DND-41 (cell line): Measurements from ENCODE around the gene PCGF2.

Experiments used
- ATAC-seq: fragments of 200-7000 bp; cut with Tn5 transposase; 3 replicates; pipeline ENCODE4 v1.9.1; 2021; ENCODE audit warnings: low read depth; ENCODE audit not compliant: insufficient read depth
- DNase-seq: peaks from one replicate; pipeline ENCODE4 v3.0.0-alpha.2; 2020
- H2AFZ ChIP-seq: 2 replicates; pipeline ENCODE4 v1.6.0; 2012; ENCODE audit warnings: low read depth, low read length
- H3K27ac ChIP-seq: 2 replicates; pipeline ENCODE4 v1.5.1; 2012; ENCODE audit warnings: low read length, inconsistent platforms
- H3K27me3 ChIP-seq: fragments of 200-600 bp; sonication (generic); 2 replicates; pipeline ENCODE4 v1.6.0; 2012; ENCODE audit warnings: low read length, mild to moderate bottlenecking, inconsistent platforms; ENCODE audit not compliant: insufficient read depth, poor library complexity
- H3K36me3 ChIP-seq: 2 replicates; pipeline ENCODE4 v1.5.1; 2012; ENCODE audit warnings: low read length, inconsistent platforms; ENCODE audit not compliant: insufficient read depth
- H3K4me1 ChIP-seq: 2 replicates; pipeline ENCODE4 v1.5.1; 2012; ENCODE audit warnings: mild to moderate bottlenecking, low read length; ENCODE audit not compliant: insufficient read depth
- H3K4me2 ChIP-seq: 2 replicates; pipeline ENCODE4 v1.6.0; 2012; ENCODE audit warnings: mild to moderate bottlenecking, moderate library complexity, low read length, inconsistent platforms; ENCODE audit not compliant: insufficient read depth
- H3K4me3 ChIP-seq, 2 experiments: fragments of 200-600 bp in 1 of 2; shearing (Covaris generic) in 1 of 2; 2 replicates each; pipeline ENCODE4 v1.5.1; 2012 to 2016; ENCODE audit warnings: inconsistent platforms in 2 of 2, low read length in 2 of 2, mild to moderate bottlenecking in 2 of 2, low read depth in 1 of 2, moderate library complexity in 1 of 2
- H3K79me2 ChIP-seq: 2 replicates; pipeline ENCODE4 v1.6.0; 2012; ENCODE audit warnings: low read length, inconsistent platforms; ENCODE audit not compliant: insufficient read depth
- H3K9ac ChIP-seq: 2 replicates; pipeline ENCODE4 v1.6.0; 2012; ENCODE audit warnings: low read depth, mild to moderate bottlenecking, inconsistent platforms, low read length, moderate library complexity
- H3K9me3 ChIP-seq: 2 replicates; pipeline ENCODE4 v1.5.1; 2012; ENCODE audit warnings: low read length, moderate library complexity, mild to moderate bottlenecking, inconsistent platforms; ENCODE audit not compliant: insufficient read depth, severe bottlenecking
- H4K20me1 ChIP-seq: 2 replicates; pipeline ENCODE4 v1.6.0; 2012; ENCODE audit warnings: low read length; ENCODE audit not compliant: insufficient read depth
- CTCF ChIP-seq: IDR thresholded peaks from 2 replicates; pipeline ENCODE4 v1.5.1; 2012; ENCODE audit warnings: borderline replicate concordance, low read length, moderate library complexity, mild to moderate bottlenecking; ENCODE audit not compliant: poor library complexity, severe bottlenecking; ENCODE audit errors: extremely low read depth
- EZH2 ChIP-seq: IDR thresholded peaks from 3 replicates; pipeline ENCODE4 v1.6.1; 2012; ENCODE audit warnings: borderline replicate concordance, low read depth, mild to moderate bottlenecking, moderate library complexity, low read length, inconsistent platforms; ENCODE audit not compliant: severe bottlenecking

PCGF2 gene

GRCh38 chr17:38748149-38748891 is at the start of gene PCGF2:
Gene PCGF2 (minus strand): TSS chr17:38748336. CDS start chr17:38740402, 7,934 bp downstream.
- ATAC-seq = no peak
- Histone ChIP-seq H3K4me1 (peaks cover 57% of the 10 kb centered on the region), H3K79me2 (peaks cover 55% of the 10 kb centered on the region), H4K20me1 (peaks cover 30% of the 10 kb centered on the region; the same call in 1 of the 2 replicates), H3K36me3 (peaks cover 5% of the 10 kb centered on the region; the same call in 1 of the 2 replicates), H3K27ac (peak within 1 kb of the TSS; percentile 85), H3K9ac (peak within 1 kb of the TSS; percentile 96), H3K4me3 (peak within 1 kb of the TSS; percentile 93 to 97), H3K4me2 (peak within 1 kb of the TSS; percentile 85), H2AFZ (peak within 1 kb of the TSS; percentile 92), H3K9me3 (no peaks in the 10 kb centered on the region), H3K27me3 (no peaks in the 10 kb centered on the region)
- TF ChIP-seq EZH2 (no peak), CTCF (no peak)
- DNase-seq = peak; percentile 78

- Histone ChIP-seq H3K27me3 (no peaks in the 10 kb centered on the region), H3K9ac (peak overlapping the region; percentile 87), H4K20me1 (peaks cover 43% of the 10 kb centered on the region), H3K4me2 (peak overlapping the region; percentile 86), H3K79me2 (peaks cover 62% of the 10 kb centered on the region), H3K4me3 (peak overlapping the region; percentile 76 to 83; a peak in 3 of 4 replicates), H2AFZ (no peak overlapping the region), H3K9me3 (no peaks in the 10 kb centered on the region), H3K4me1 (peaks cover 40% of the 10 kb centered on the region), H3K27ac (peak overlapping the region; percentile 80), H3K36me3 (peaks cover 60% of the 10 kb centered on the region)
- no peak for TF ChIP-seq CTCF
- TF ChIP-seq EZH2 = no peak
- no peak for DNase-seq
- ATAC-seq = no peak
These were observed 49.7 kb upstream of the PCGF2 start for GRCh38 chr17:38797828-38798227.

GRCh38 chr17:38797158-38797490 is 49.0 kb upstream of the PCGF2 start:
- no peak for ATAC-seq

More at GRCh38 chr17:38797158-38797490, 49.0 kb upstream of the PCGF2 start:
- TF ChIP-seq CTCF = no peak
- TF ChIP-seq EZH2 = no peak
- Histone ChIP-seq H3K36me3 (peaks cover 60% of the 10 kb centered on the region), H3K79me2 (peaks cover 69% of the 10 kb centered on the region), H4K20me1 (peaks cover 48% of the 10 kb centered on the region), H3K27ac (peak overlapping the region; percentile 80; the same call in 1 of the 2 replicates), H3K9ac (peak overlapping the region; percentile 87), H3K4me1 (peaks cover 40% of the 10 kb centered on the region), H3K4me2 (peak overlapping the region; percentile 86), H3K9me3 (no peaks in the 10 kb centered on the region), H3K27me3 (no peaks in the 10 kb centered on the region), H3K4me3 (peak overlapping the region in 1 of 2 experiments; percentile 83; a peak in 2 of 4 replicates), H2AFZ (no peak overlapping the region)
- DNase-seq = no peak
